C4-2B (cell line): ENCODE results near the gene PPP2R5E.

Experiments
- ZFX ChIP-seq: fragments of 450-650 bp; IDR thresholded peaks from 2 replicates; pipeline ENCODE4 v1.6.1; 2017
- TF ChIP-seq, protein P1 (sequence below): fragments of 450-650 bp; conservative IDR thresholded peaks from 2 replicates; pipeline ENCODE4 v1.5.1; 2017; ENCODE audit warnings: mild to moderate bottlenecking

DNA sequence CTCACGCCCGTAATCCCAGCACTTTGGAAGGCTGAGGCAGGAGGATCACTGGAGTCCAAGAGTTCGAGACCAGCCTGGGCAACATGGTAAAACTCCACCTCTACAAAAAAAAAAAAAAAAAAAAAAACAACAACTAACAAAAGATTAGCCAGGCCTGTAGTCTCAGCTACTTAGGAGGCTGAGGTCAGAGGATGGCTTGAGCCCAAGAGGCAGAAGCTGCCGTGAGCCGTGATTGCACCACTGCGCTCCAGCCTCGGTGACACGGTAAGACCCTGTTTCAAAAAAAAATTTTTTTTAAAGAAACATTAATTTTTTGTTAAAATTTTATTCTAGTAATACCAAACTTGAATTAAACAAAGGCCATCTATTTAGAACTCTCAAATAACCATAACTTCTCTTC is 77.8 kb downstream of the PPP2R5E start:
- TF ChIP-seq, protein P1, sequence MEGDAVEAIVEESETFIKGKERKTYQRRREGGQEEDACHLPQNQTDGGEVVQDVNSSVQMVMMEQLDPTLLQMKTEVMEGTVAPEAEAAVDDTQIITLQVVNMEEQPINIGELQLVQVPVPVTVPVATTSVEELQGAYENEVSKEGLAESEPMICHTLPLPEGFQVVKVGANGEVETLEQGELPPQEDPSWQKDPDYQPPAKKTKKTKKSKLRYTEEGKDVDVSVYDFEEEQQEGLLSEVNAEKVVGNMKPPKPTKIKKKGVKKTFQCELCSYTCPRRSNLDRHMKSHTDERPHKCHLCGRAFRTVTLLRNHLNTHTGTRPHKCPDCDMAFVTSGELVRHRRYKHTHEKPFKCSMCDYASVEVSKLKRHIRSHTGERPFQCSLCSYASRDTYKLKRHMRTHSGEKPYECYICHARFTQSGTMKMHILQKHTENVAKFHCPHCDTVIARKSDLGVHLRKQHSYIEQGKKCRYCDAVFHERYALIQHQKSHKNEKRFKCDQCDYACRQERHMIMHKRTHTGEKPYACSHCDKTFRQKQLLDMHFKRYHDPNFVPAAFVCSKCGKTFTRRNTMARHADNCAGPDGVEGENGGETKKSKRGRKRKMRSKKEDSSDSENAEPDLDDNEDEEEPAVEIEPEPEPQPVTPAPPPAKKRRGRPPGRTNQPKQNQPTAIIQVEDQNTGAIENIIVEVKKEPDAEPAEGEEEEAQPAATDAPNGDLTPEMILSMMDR, result no peak
- no peak for TF ChIP-seq ZFX
